GM19468 (cell line): ENCODE measurements around the gene AFDN.

ENCODE experiments used
- ATAC-seq: cut with Tn5 transposase; IDR thresholded peaks from one replicate; pipeline ENCODE4 v1.9.1; 2021; ENCODE audit warnings: mild to moderate bottlenecking, moderate library complexity, moderate number of reproducible peaks; ENCODE audit not compliant: unreplicated experiment; ENCODE audit errors: extremely low read depth

Gene AFDN

DNA sequence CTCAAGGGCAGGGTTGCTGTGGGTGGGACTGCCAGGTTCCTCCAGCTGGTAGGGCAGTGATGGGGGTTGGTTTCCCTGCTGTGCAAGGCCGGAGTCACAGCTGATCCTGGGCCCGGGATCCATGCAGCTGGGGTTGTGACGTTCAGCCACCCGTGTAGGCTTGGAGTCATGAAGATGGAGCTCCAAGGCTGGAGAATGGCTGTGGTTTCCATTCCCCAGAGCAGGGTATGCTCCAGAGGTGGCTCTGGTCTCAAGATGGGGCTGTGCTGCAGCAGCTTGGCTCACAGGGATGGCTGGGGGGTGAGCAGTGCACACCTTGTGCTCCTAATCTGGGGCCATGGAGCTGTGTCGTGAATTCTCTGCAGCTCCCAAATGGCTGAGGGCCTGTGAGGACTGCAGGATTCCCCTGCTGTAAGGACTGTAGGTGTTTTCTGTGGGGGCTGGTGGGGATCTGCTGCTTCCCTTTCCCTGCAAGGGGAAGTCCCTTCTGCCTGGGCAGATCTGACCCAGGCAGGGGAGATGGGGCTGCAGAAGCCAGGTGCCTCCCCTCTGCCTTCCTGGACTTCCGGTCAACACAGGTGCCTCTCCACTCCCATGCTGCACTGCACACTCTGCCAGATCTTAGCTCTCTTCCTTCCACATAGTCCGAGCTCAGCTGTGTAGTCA is 186.7 kb downstream of the AFDN start:
- no peak for ATAC-seq

DNA sequence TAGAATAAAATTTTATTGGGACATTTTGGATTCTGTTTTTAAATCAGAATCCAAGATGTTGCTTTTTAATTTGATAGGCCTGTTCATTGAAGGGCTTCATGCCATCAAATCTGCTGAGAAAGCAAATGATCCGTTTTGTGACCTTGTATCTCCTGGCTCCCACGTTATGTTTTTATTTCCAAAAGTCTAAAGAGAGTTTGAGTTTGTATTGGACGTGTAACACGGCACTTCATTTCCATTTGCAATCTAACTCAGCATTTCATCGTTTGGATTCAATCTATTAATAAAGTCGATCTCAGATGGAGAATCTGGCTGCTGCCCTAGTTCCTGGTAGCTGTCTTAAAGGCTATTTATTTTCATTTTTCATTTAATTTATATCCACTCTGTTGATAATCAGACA is 187.7 kb downstream of the AFDN start:
- no peak for ATAC-seq

DNA sequence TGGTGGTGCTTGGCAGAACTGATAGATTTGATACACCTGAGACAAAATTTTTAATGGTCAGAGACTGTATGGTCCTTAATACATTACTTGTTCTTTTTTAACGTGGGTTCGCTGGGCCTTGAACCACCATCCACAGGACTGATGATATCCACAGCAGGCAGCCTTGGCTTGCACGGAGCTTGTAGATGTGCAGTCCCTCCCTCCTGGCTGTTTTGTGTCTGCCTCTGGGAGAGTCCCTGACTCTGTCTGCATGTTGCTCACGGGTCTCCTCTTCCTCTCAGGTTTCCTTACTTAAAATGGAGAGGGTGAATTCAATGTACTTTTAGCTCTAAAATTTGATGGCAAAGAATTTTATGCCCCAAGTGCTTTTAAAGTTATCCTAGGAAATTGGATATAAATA is 188.3 kb downstream of the AFDN start:
- ATAC-seq = no peak

DNA sequence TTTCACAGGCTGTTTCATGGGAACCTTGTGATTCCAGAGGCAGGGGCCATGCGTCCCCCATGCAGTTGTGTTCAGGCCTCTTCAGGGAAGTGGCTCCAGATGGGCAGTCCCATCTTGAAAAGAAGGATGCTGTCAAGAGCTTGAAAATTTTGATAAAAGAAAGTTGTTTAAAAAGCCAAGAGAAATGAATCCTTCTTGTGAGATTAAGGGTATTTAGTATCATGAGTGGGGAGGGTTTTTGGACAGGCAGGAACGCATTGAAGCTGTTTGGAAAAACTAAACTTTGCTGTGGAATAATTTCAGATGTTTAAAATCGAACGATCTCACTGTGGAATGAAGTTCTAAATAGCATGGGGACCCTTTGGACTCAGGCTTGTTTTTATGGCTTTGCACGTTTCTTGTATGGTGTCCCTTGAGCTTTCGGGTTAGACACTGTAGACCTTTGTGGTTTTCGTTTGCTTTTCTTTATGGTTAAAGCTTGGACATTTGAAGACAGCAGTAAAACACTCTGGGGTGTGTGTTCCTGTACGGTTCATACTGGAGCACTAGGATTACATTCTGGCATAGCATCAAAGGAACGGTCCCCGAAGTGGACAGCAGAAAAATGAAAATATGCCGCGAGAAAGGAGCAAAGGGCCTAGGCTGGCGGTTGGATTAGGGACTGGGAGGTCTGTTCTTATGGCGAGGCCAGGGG is 188.9 kb downstream of the AFDN start:
- no peak for ATAC-seq

DNA sequence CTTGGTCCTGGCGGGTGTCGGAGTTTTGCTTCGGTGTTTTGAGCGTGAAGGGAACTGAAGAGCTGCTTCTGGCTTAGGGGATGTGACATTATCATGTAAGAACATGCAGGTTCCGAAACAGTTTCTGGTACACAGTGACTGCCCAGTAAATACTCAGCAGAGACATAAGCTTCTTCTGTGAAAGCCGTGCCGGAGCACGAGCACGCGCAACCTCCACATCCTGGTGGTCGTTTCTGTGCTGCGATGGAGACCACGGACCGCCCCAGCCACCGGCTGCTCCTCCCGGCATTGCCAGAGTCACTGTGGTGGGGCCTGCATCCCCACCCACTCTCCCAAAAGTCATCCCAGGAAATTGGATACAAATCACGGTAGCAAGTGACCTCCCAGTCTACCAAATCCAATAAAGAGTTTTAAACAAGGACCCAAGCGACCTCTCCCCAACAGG is 189.5 kb downstream of the AFDN start:
- no peak for ATAC-seq

DNA sequence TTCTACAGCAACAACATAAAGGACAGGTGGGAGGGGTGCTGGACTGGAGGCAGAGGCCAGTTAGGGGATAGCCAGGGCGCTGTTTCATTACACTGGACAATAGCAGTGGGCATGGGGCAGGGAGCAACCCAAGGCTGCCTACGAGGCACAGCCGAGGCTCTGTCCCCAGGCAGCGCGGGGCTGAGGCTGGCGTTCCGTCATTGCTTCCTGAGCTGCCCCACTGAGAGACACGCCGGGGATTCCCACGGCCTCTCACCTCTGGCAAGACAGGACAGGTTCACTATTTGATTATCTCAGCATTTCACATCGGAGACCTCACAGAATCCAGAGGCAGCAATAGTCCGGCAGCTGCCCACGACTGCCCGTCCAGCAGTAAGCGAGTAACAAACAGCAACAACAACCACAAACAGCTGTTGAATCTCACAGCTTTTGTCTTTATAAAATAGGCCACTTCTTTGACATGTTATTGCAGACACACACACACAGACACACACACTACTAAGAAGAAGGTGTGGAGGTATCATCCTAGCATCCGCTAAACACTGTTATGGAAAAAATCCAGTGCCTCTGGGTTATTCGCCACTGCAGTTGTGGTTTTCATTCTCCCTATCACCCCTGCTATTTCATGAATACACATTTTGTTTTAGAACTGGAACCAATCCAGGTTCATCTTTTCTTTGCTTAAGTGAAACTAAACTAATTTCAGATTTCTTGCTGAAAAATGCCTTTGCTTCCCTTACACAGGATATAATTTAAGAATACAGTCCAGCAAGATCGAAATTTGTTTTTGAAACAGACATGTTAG is 190.2 kb downstream of the AFDN start:
- ATAC-seq = no peak

DNA sequence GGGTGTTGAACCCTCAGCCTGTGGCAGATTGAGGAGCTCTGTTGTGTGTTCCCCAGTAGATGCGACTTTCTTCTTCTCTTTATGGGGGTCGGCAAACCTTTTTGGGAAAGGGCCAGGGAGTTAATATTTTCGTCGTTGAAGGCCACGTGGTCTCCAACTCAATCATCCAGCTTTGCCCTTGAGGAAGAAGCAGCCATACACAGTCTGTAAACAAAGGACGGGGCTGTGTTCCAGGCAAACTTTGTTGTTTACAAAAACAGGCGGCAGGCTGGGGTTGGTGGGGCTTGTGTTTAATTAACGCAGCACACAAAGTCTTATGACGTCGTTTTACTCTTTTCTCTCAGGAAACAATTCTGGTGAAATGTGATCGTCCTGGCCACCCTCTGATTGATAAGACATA is 190.9 kb downstream of the AFDN start:
- no peak for ATAC-seq

DNA sequence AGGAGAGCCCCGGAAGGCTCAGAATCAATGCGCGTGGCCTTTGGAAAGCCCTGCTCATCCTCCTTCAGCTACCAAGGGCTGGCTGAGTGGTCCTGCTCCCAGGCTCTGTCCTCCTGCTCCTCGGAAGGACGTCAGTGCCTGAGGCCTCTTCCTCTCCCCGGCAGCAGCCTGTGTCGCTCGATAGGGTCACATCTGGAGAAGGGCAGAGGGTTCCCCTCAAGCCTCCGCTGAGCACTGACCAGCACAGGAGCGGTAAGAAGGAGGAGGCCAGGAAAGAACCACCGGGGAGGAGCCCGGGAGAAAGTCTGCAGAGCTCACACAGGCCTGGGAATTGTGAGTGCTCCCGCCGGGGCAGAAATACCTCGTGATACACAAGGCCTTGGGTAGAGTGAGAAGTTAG is 192.0 kb downstream of the AFDN start:
- ATAC-seq = no peak

DNA sequence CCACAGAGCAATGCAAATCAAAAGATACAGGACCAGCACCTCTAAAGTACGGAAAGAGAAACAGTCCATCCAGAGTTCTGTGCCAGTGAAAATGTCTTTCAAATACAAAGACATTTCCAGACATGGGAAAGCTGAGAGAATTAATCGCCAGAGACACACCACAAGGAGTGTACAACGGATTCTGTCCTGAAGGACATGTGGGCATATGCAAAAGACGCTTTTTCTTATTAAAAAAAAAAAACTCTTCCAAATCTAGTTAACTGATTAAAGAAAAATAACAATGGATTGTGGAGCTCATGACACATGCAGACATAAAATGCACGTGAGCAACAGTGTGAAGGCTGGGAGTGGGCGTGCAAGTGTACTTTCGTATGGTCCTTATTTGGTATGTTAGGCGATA is 193.5 kb downstream of the AFDN start:
- no peak for ATAC-seq

DNA sequence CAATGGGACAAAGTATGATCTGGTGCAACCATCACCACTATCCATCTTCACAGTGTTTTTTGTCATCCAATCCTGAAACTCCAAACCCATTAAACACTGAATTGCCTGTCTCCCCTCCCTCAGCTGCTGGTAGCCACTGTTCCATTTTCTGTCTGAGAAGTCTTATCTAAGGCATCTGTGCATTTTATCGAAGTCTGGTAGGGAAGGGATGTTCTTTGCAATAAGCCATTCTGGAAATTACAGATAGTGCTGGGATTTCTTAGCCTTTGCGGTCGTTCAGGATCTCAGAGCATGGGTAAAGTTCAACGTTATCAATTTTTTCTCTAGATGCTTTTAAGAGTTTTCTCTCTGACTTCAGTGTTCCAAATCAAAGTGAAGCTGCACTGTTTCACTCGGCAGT is 194.9 kb downstream of the AFDN start:
- no peak for ATAC-seq
